K562 (cell line): ENCODE measurements around the gene APOM. TPM values are rescaled to one million over a fixed set of nuclear protein-coding genes. Genes with fewer than 3 reads are reported as not detected.

Experiments
- CEBPG ChIP-seq, 3 experiments: fragments of 200-800 bp in 1 of 3; sonication (Bioruptor generic) in 1 of 3; sonication (generic) in 1 of 3; formaldehyde crosslinking in 1 of 3; IDR thresholded peaks in 2 of 3; conservative IDR thresholded peaks in 1 of 3; 2 replicates each; pipeline versions ENCODE4 v1.6.1 to v1.8.0; 2016 to 2022; ENCODE audit warnings: missing compliant biosample characterization in 2 of 3, missing genetic modification characterization in 2 of 3, mild to moderate bottlenecking in 1 of 3, missing genetic modification reagents in 1 of 3
- DACH1 ChIP-seq: fragments of 450-650 bp; IDR thresholded peaks from 2 replicates; pipeline ENCODE4 v1.6.1; 2018; ENCODE audit not compliant: partially characterized antibody
- ETS2 ChIP-seq: IDR thresholded peaks from 2 replicates; pipeline ENCODE4 v1.6.1; 2016; ENCODE audit warnings: borderline replicate concordance, missing genetic modification characterization, mild to moderate bottlenecking, moderate library complexity, missing compliant biosample characterization; ENCODE audit not compliant: poor library complexity, severe bottlenecking
- HDGF ChIP-seq: fragments of 450-650 bp; IDR thresholded peaks from 2 replicates; pipeline ENCODE4 v1.6.1; 2016
- HNRNPLL ChIP-seq: fragments of 200-400 bp; formaldehyde crosslinking; IDR thresholded peaks from 2 replicates; pipeline ENCODE4 v1.6.1; 2017; ENCODE audit warnings: low read length, low read depth, mild to moderate bottlenecking; ENCODE audit not compliant: poor library complexity, severe bottlenecking
- HOXB6 ChIP-seq: fragments of 250-450 bp; sonication (Bioruptor Pico); IDR thresholded peaks from 2 replicates; pipeline ENCODE4 v1.5.1; 2022; ENCODE audit warnings: mild to moderate bottlenecking, borderline replicate concordance
- MEF2D ChIP-seq: conservative IDR thresholded peaks from 2 replicates; pipeline ENCODE4 v1.6.1; 2016; ENCODE audit warnings: low read depth, missing genetic modification characterization, missing compliant biosample characterization
- MYC ChIP-seq, 2 experiments: fragments of 250-450 bp in 1 of 2; sonication (Bioruptor Pico) in 1 of 2; IDR thresholded peaks; 2 replicates each; pipeline versions ENCODE4 v1.5.1 to v1.6.1; 2012 to 2021; ENCODE audit warnings: low read depth in 2 of 2, borderline replicate concordance in 1 of 2, improper control_type of control experiment in 1 of 2, low read length in 1 of 2, mild to moderate bottlenecking in 1 of 2, moderate library complexity in 1 of 2
- POLR2H ChIP-seq: IDR thresholded peaks from 2 replicates; pipeline ENCODE4 v1.6.1; 2016; ENCODE audit warnings: missing genetic modification characterization, low read depth, mild to moderate bottlenecking, control low read depth, missing compliant biosample characterization, moderate library complexity
- TAF1 ChIP-seq: IDR thresholded peaks from 2 replicates; pipeline ENCODE4 v1.6.1; 2011; ENCODE audit warnings: mild to moderate bottlenecking, low read length, moderate library complexity; ENCODE audit not compliant: insufficient read depth, control insufficient read depth, severe bottlenecking; ENCODE audit errors: extremely low read depth
- ZNF174 ChIP-seq: fragments of 250-450 bp; sonication (Bioruptor Pico); IDR thresholded peaks from 2 replicates; pipeline ENCODE4 v1.4.0; 2020; ENCODE audit warnings: mild to moderate bottlenecking
- ZNF263 ChIP-seq: sonication (generic); formaldehyde crosslinking; IDR thresholded peaks from 2 replicates; pipeline ENCODE4 v1.8.0; 2022; ENCODE audit warnings: mild to moderate bottlenecking, missing genetic modification reagents, borderline replicate concordance
- ZNF77 ChIP-seq: fragments of 250-450 bp; sonication (Bioruptor Pico); IDR thresholded peaks from 2 replicates; pipeline ENCODE4 v1.5.0; 2020
- polyA plus RNA-seq, 8 experiments: library from polyadenylated mRNA; depleted of rRNA in 4 of 8; stranded (reverse) in 5 of 8; unstranded in 3 of 8; fragments of >200 nt; fragmentation: Nextera tagmentation in 2 of 8; fragmentation: Illumina TruSeq in 1 of 8; extraction: Ambion mirVana in 2 of 8; extraction: Trizol in 1 of 8; gene quantifications; 2 replicates each; pipeline versions ENCODE4 v1.2.1 to v1.2.3, GENCODE V29; 2011 to 2014; ENCODE audit warnings: inconsistent platforms in 1 of 8, missing spikeins in 1 of 8
- total RNA-seq, 7 experiments: library from RNA; depleted of rRNA in 6 of 7; stranded (reverse); fragments of >200 nt in 6 of 7; fragmentation: Illumina TruSeq in 2 of 7; extraction: Trizol in 2 of 7; gene quantifications; 2 replicates each; pipeline versions ENCODE4 v1.2.1 to v1.2.3, GENCODE V29; 2011 to 2021; ENCODE audit warnings: low replicate concordance in 1 of 7
- TF ChIP-seq, protein P1 (sequence below): fragments of 450-650 bp; formaldehyde crosslinking; IDR thresholded peaks from 2 replicates; pipeline ENCODE4 v1.4.0; 2022; ENCODE audit warnings: missing genetic modification characterization
- TF ChIP-seq, protein P2 (sequence below), 2 experiments: fragments of 450-650 bp; IDR thresholded peaks; 2 replicates each; pipeline ENCODE4 v1.6.1; 2018; ENCODE audit warnings: mild to moderate bottlenecking in 2 of 2, low read depth in 1 of 2; ENCODE audit not compliant: partially characterized antibody in 2 of 2
- TF ChIP-seq, protein P3 (sequence below): sonication (generic); formaldehyde crosslinking; IDR thresholded peaks from 2 replicates; pipeline ENCODE4 v1.8.1; 2023; ENCODE audit warnings: mild to moderate bottlenecking, missing genetic modification reagents, moderate library complexity
- TF ChIP-seq, protein P4 (sequence below): fragments of 450-650 bp; conservative IDR thresholded peaks from 2 replicates; pipeline ENCODE4 v1.6.1; 2016; ENCODE audit warnings: missing genetic modification characterization, low read depth, mild to moderate bottlenecking, missing compliant biosample characterization, moderate library complexity

Gene APOM
- total and polyA plus RNA-seq, 9 of the 15 experiments (the other 6 are each of a cell fraction or from before 2014, with no cell fraction given), result 5.7 to 24.3 (median 10.4) TPM

DNA sequence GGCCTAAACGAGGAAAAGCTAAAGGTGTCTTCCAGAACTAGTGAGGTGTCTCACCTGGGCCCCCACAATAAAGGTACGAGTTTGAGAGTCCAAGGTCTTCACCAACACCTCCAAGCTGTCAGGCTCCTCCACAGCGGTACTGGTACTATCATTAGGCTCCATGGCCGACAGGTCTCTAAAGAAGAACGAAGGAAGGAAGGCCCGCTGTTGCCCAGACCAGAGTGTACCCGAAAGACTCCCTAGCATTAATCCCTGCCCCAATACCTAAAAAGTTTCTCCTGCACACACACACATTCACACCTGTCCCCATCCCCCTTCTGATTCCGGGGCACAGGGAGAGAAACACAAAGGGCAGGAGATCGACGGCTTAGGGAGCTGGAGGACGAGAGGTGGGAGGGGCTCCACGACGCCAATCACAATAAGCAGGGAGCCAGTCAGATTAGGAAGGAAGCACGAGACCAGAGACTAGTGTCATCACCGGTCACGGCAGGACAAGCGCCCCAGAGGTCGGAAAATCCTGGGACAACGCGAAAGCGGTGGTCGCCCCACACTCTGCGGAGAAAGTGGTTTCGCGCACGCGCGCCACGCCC lies 4.0 kb upstream of the APOM start (continued):
- TF ChIP-seq, protein P1, sequence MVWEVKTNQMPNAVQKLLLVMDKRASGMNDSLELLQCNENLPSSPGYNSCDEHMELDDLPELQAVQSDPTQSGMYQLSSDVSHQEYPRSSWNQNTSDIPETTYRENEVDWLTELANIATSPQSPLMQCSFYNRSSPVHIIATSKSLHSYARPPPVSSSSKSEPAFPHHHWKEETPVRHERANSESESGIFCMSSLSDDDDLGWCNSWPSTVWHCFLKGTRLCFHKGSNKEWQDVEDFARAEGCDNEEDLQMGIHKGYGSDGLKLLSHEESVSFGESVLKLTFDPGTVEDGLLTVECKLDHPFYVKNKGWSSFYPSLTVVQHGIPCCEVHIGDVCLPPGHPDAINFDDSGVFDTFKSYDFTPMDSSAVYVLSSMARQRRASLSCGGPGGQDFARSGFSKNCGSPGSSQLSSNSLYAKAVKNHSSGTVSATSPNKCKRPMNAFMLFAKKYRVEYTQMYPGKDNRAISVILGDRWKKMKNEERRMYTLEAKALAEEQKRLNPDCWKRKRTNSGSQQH (CRISPR knock-in tag), result no peak; the same call in 1 of the 2 replicates
- TF ChIP-seq CEBPG (CRISPR knock-in tag; IDR thresholded peaks at IDR 0.05) (no peak; the same call in 1 of the 2 replicates), CEBPG (tag; conservative IDR thresholded peaks at IDR 0.05 in 1 of 2, IDR thresholded peaks at IDR 0.05 in 1 of 2) (0 out of 4 replicates have a peak, but pooled peaks of 1 of the 2 experiments have one; percentile 18), HOXB6 (CRISPR knock-in tag) (peak; percentile 7; the same call in 1 of the 2 replicates), ZNF263 (CRISPR knock-in tag) (peak; percentile 26; the same call in 1 of the 2 replicates), HNRNPLL (no peak), DACH1 (no peak), MEF2D (tag) (no peak), ZNF77 (CRISPR knock-in tag) (no peak), TAF1 (no peak), MYC (IDR thresholded peaks at IDR 0.05; ENCODE audit: low read depth, low read length) (peak; percentile 75; the same call in 1 of the 2 replicates), MYC (CRISPR knock-in tag; IDR thresholded peaks at IDR 0.05; ENCODE audit: borderline replicate concordance, low read depth) (no peak), HDGF (0 out of 2 replicates have a peak, but pooled peaks have one; percentile 72), ETS2 (tag) (no peak), ZNF174 (no peak), POLR2H (tag) (no peak)
- TF ChIP-seq, protein P2, sequence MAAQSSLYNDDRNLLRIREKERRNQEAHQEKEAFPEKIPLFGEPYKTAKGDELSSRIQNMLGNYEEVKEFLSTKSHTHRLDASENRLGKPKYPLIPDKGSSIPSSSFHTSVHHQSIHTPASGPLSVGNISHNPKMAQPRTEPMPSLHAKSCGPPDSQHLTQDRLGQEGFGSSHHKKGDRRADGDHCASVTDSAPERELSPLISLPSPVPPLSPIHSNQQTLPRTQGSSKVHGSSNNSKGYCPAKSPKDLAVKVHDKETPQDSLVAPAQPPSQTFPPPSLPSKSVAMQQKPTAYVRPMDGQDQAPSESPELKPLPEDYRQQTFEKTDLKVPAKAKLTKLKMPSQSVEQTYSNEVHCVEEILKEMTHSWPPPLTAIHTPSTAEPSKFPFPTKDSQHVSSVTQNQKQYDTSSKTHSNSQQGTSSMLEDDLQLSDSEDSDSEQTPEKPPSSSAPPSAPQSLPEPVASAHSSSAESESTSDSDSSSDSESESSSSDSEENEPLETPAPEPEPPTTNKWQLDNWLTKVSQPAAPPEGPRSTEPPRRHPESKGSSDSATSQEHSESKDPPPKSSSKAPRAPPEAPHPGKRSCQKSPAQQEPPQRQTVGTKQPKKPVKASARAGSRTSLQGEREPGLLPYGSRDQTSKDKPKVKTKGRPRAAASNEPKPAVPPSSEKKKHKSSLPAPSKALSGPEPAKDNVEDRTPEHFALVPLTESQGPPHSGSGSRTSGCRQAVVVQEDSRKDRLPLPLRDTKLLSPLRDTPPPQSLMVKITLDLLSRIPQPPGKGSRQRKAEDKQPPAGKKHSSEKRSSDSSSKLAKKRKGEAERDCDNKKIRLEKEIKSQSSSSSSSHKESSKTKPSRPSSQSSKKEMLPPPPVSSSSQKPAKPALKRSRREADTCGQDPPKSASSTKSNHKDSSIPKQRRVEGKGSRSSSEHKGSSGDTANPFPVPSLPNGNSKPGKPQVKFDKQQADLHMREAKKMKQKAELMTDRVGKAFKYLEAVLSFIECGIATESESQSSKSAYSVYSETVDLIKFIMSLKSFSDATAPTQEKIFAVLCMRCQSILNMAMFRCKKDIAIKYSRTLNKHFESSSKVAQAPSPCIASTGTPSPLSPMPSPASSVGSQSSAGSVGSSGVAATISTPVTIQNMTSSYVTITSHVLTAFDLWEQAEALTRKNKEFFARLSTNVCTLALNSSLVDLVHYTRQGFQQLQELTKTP (IDR thresholded peaks at IDR 0.05; ENCODE audit: low read depth in 1 of 2, partially characterized antibody in 2 of 2), result no peak
- TF ChIP-seq, protein P3, sequence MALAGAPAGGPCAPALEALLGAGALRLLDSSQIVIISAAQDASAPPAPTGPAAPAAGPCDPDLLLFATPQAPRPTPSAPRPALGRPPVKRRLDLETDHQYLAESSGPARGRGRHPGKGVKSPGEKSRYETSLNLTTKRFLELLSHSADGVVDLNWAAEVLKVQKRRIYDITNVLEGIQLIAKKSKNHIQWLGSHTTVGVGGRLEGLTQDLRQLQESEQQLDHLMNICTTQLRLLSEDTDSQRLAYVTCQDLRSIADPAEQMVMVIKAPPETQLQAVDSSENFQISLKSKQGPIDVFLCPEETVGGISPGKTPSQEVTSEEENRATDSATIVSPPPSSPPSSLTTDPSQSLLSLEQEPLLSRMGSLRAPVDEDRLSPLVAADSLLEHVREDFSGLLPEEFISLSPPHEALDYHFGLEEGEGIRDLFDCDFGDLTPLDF (CRISPR knock-in tag), result peak; percentile 65; the same call in 1 of the 2 replicates
- TF ChIP-seq, protein P4, sequence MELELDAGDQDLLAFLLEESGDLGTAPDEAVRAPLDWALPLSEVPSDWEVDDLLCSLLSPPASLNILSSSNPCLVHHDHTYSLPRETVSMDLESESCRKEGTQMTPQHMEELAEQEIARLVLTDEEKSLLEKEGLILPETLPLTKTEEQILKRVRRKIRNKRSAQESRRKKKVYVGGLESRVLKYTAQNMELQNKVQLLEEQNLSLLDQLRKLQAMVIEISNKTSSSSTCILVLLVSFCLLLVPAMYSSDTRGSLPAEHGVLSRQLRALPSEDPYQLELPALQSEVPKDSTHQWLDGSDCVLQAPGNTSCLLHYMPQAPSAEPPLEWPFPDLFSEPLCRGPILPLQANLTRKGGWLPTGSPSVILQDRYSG (tag), result no peak
